HepG2 (cell line): Measurements from ENCODE around the gene KRTAP5-2. TPM values are rescaled to one million over a fixed set of nuclear protein-coding genes. Genes with fewer than 3 reads are reported as not detected.

Experiments
- ATAC-seq: fragments of 200-7000 bp; cut with Tn5 transposase; 3 replicates; pipeline ENCODE4 v1.9.1; 2020; ENCODE audit warnings: mild to moderate bottlenecking, moderate library complexity
- BruUV-seq: library from RNA; stranded (reverse); fragments of 400-500 nt; replicated peaks from 2 replicates; lab custom pipeline; 2021; lab: Mats Ljungman, UMichigan
- CTCF ChIA-PET: fragments of 300-600 bp; formaldehyde crosslinking; extraction: SDS; loops from one replicate; lab custom pipeline; 2021; ENCODE audit warnings: low total read pairs, inconsistent platforms, low intra/inter-chr PET ratio; lab: Yijun Ruan, JAX
- POLR2A ChIA-PET: fragments of 350-600 bp; sonication (Branson Sonifier 250); formaldehyde crosslinking; loops from one replicate; lab custom pipeline; 2020; ENCODE audit warnings: antibody characterized with exemption, inconsistent platforms; lab: Yijun Ruan, JAX
- DNase-seq: peaks from one replicate; pipeline ENCODE4 v3.0.0-alpha.2; 2015; ENCODE audit warnings: low spot score
- FAIRE-seq: peaks from 3 replicates; lab custom pipeline; 2011; peaks lifted over from hg19 to GRCh38; lab: Jason Lieb, UNC
- H2AFZ ChIP-seq: one replicate; pipeline ENCODE4 v1.6.1; 2011; ENCODE audit warnings: low read length, inconsistent platforms
- H3K27ac ChIP-seq: fragments of 300-600 bp; 3 replicates; pipeline ENCODE4 v1.8.0; 2011; ENCODE audit warnings: mixed run types, mild to moderate bottlenecking, mixed read lengths, low read length, inconsistent platforms; ENCODE audit not compliant: insufficient read depth; ENCODE audit errors: extremely low read length
- H3K27me3 ChIP-seq, 2 experiments: fragments of 200-600 bp in 1 of 2; 2 replicates in 1 of 2; 3 replicates in 1 of 2; pipeline versions ENCODE4 v1.6.0 to v1.8.0; 2011; ENCODE audit warnings: low read length in 2 of 2, mild to moderate bottlenecking in 2 of 2, moderate library complexity in 2 of 2, inconsistent platforms in 1 of 2; ENCODE audit not compliant: insufficient read depth in 2 of 2, control insufficient read depth in 1 of 2
- H3K36me3 ChIP-seq, 2 experiments: fragments of 200-600 bp in 1 of 2; replicated peaks in 1 of 2; 2 replicates in 1 of 2; 3 replicates in 1 of 2; pipeline versions ENCODE4 v1.5.1 to v1.8.0; 2011; ENCODE audit warnings: low read length in 2 of 2, inconsistent platforms in 1 of 2; ENCODE audit not compliant: insufficient read depth in 2 of 2, control insufficient read depth in 1 of 2
- H3K4me1 ChIP-seq: 2 replicates; pipeline ENCODE4 v1.5.1; 2012; ENCODE audit warnings: low read length, inconsistent platforms; ENCODE audit not compliant: insufficient read depth
- H3K4me2 ChIP-seq: 2 replicates; pipeline ENCODE4 v1.6.0; 2011; ENCODE audit warnings: low read depth, low read length, inconsistent platforms
- H3K4me3 ChIP-seq, 3 experiments: fragments of 200-600 bp in 1 of 3; sonication (generic), shearing (Covaris generic) in 1 of 3; replicated peaks in 1 of 3; 2 replicates each; pipeline ENCODE4 v1.5.1; 2011 to 2016; ENCODE audit warnings: low read length in 3 of 3, inconsistent platforms in 2 of 3, low read depth in 2 of 3, mild to moderate bottlenecking in 2 of 3, control low read depth in 1 of 3, mixed read lengths in 1 of 3; ENCODE audit not compliant: insufficient read depth in 1 of 3
- H3K79me2 ChIP-seq: one replicate; pipeline ENCODE4 v1.6.1; 2011; ENCODE audit warnings: low read length, inconsistent platforms; ENCODE audit not compliant: insufficient read depth
- H3K9ac ChIP-seq: 2 replicates; pipeline ENCODE4 v1.6.0; 2011; ENCODE audit warnings: mild to moderate bottlenecking, low read depth, low read length, inconsistent platforms; ENCODE audit not compliant: insufficient read depth
- H3K9me3 ChIP-seq: 2 replicates; pipeline ENCODE4 v1.5.1; 2012; ENCODE audit warnings: mild to moderate bottlenecking, low read length
- H4K20me1 ChIP-seq: 2 replicates; pipeline ENCODE4 v1.6.0; 2011; ENCODE audit warnings: inconsistent platforms, mild to moderate bottlenecking, low read length, moderate library complexity; ENCODE audit not compliant: insufficient read depth
- ATRX ChIP-seq: sonication (generic); formaldehyde crosslinking; IDR thresholded peaks from 2 replicates; pipeline ENCODE4 v1.4.0; 2020; ENCODE audit warnings: missing genetic modification reagents, borderline replicate concordance
- EZH2 ChIP-seq: conservative IDR thresholded peaks from 2 replicates; pipeline ENCODE4 v1.6.1; 2012; ENCODE audit warnings: mild to moderate bottlenecking, low read depth, low read length, moderate library complexity
- HNRNPL ChIP-seq: fragments of 200-400 bp; formaldehyde crosslinking; IDR thresholded peaks from 2 replicates; pipeline ENCODE4 v1.6.1; 2017; ENCODE audit warnings: mild to moderate bottlenecking, low read depth, low read length
- WGBS: methylation state at CpG from one replicate; pipeline ENCODE4 v1.1.6; 2017; ENCODE audit warnings: low lambda C conversion rate; 5-methylcytosine and 5-hydroxymethylcytosine counted together
- in situ Hi-C: cut with HindIII; loops from 2 replicates; pipeline ENCODE4 v1.10.0; 2017; ENCODE audit warnings: low pct_unique_long_range_greater_than_20kb; ENCODE audit not compliant: extremely low pct_ligation_motif_present
- intact Hi-C: fragments of 100-400 bp; cut with micrococcal nuclease; formaldehyde crosslinking; loops from one replicate; pipeline ENCODE4 v1.10.0; 2022; ENCODE audit not compliant: unreplicated experiment
- polyA plus RNA-seq, 8 experiments: library from polyadenylated mRNA; depleted of rRNA in 3 of 8; stranded (reverse) in 7 of 8; unstranded in 1 of 8; fragments of >200 nt; fragmentation: Illumina TruSeq in 4 of 8; extraction: Trizol in 4 of 8; gene quantifications; 2 replicates each; pipeline versions ENCODE4 v1.2.1 to v1.2.3, GENCODE V29; 2011 to 2016; ENCODE audit warnings: low read depth in 4 of 8, missing spikeins in 1 of 8, mixed read lengths in 1 of 8; ENCODE audit not compliant: insufficient read depth in 1 of 8
- total RNA-seq, 5 experiments: library from RNA; depleted of rRNA; stranded (reverse); fragments of >200 nt; fragmentation: Illumina TruSeq; extraction: Trizol; gene quantifications; 2 replicates each; pipeline ENCODE4 v1.2.3, GENCODE V29; 2016; ENCODE audit warnings: low read depth in 1 of 5

KRTAP5-2 gene
- total and polyA plus RNA-seq, 2 of the 13 experiments (the other 11 are each of a cell fraction or from before 2014, with no cell fraction given), result not detected

DNA sequence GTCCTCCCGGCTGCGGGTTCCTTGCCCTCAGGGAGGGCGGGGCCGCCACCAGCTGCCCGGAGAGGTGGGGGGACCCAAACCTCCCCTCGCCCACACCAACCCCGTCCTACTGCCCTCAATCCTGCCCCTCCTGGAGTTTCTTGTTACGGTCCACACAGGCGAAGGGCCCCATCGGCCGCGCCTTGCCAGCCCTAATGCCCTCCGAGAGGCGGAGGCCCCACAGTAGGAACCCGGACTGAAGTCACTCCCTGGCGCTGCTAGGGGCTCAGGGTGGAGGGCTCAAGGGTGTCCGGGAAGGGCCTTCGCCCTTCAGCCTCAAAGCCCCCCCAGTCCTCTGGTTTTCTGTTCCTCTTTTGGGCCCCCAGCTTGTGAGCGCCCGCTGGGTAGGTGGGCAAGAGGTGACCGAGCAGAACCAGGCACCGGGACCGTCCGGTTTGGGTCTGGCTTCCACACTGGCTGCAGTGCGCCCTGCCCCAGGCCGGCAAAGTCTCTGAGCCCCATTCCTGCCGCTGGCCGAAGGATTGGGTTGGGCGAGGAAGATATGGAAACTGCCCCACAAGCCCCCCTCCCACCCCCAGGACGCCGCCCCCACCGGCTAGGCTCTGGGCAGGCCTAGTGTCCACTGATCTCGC is 50.5 kb downstream of the KRTAP5-2 start:
- no peak overlapping the region for H3K9ac ChIP-seq
- H3K4me2 ChIP-seq, result peak overlapping the region; percentile 60
- no TSS peak for BruUV-seq
- in situ Hi-C loops, result no loop called here
- H3K9me3 ChIP-seq, result no peaks in the 10 kb centered on the region
- no peaks in the 10 kb centered on the region for H4K20me1 ChIP-seq
- WGBS, result 23% methylated on average over 6 of the region's 33 CpGs
- FAIRE-seq (no peak), DNase-seq (no peak)
- ChIA-PET CTCF (no interaction called here), POLR2A (interaction anchor here (0.7 kb wide), 1 partner anchor 26 kb away, joined by 3 read pairs; no protein-coding TSS in a partner anchor)
- intact Hi-C loops, result loop anchor here (5.0 kb wide), 1 partner anchor 80 kb away; the partner anchor contains the start of gene KRTAP5-5
- no peak overlapping the region for H3K27ac ChIP-seq
- H2AFZ ChIP-seq, result no peak overlapping the region
- no peaks in the 10 kb centered on the region for H3K36me3 ChIP-seq
- H3K4me3 ChIP-seq, result peak overlapping the region in 1 of 3 experiments; percentile 63; a peak in 1 of 6 replicates
- peaks cover 6% of the 10 kb centered on the region for H3K4me1 ChIP-seq
- TF ChIP-seq ATRX (CRISPR knock-in tag), result no peak
- TF ChIP-seq EZH2, result peak; percentile 92; the same call in 1 of the 2 replicates
- TF ChIP-seq HNRNPL, result 0 out of 2 replicates have a peak, but pooled peaks have one; percentile 42
- TF ChIP-seq, all 625 proteins: peak for 2
- Histone ChIP-seq H3K79me2 (no peaks in the 10 kb centered on the region), H3K27me3 (peaks cover 29 to 59% of the 10 kb centered on the region in 2 experiments; a peak in 4 of 5 replicates)
- ATAC-seq, result peak; percentile 9; the same call in 1 of the 3 replicates

Other genes with a start within 250 kb of the KRTAP5-2 start
- 0.84 and 1.1 TPM in 2 replicates for gene BRSK2, start 208.4 kb downstream of the KRTAP5-2 start, total RNA-seq (2016; rRNA removed; fragmentation: Illumina TruSeq; extraction: Trizol)
- 0.74 and 2.3 TPM in 2 replicates for gene BRSK2, start 208.4 kb downstream of the KRTAP5-2 start, polyA plus RNA-seq (2011; rRNA removed)
- 21.8 and 22.3 TPM in 2 replicates for gene MOB2, start 111.5 kb downstream of the KRTAP5-2 start, total RNA-seq (2016; rRNA removed; fragmentation: Illumina TruSeq; extraction: Trizol)
- gene MOB2, start 111.5 kb downstream of the KRTAP5-2 start, polyA plus RNA-seq (2011; rRNA removed), result 27.7 and 37.6 TPM in 2 replicates
- 0.95 and 1.8 TPM in 2 replicates for gene DUSP8, start 26.0 kb downstream of the KRTAP5-2 start, total RNA-seq (2016; rRNA removed; fragmentation: Illumina TruSeq; extraction: Trizol)
- 8.0 and 15.4 TPM in 2 replicates for gene DUSP8, start 26.0 kb downstream of the KRTAP5-2 start, polyA plus RNA-seq (2011; rRNA removed)
- not detected in 2 replicates for gene KRTAP5-1, start 13.0 kb downstream of the KRTAP5-2 start, total RNA-seq (2016; rRNA removed; fragmentation: Illumina TruSeq; extraction: Trizol)
- not detected in 2 replicates for gene KRTAP5-1, start 13.0 kb downstream of the KRTAP5-2 start, polyA plus RNA-seq (2011; rRNA removed)
- not detected in 2 replicates for gene KRTAP5-3, start 10.2 kb upstream of the KRTAP5-2 start, total RNA-seq (2016; rRNA removed; fragmentation: Illumina TruSeq; extraction: Trizol)
- not detected in 2 replicates for gene KRTAP5-3, start 10.2 kb upstream of the KRTAP5-2 start, polyA plus RNA-seq (2011; rRNA removed)
- not detected in 2 replicates for gene KRTAP5-4, start 23.8 kb upstream of the KRTAP5-2 start, total RNA-seq (2016; rRNA removed; fragmentation: Illumina TruSeq; extraction: Trizol)
- gene KRTAP5-4, start 23.8 kb upstream of the KRTAP5-2 start, polyA plus RNA-seq (2011; rRNA removed), result not detected in 2 replicates
- not detected in 2 replicates for gene KRTAP5-5, start 31.5 kb upstream of the KRTAP5-2 start, total RNA-seq (2016; rRNA removed; fragmentation: Illumina TruSeq; extraction: Trizol)
- not detected in 2 replicates for gene KRTAP5-5, start 31.5 kb upstream of the KRTAP5-2 start, polyA plus RNA-seq (2011; rRNA removed)
- gene KRTAP5-6, start 98.9 kb upstream of the KRTAP5-2 start, total RNA-seq (2016; rRNA removed; fragmentation: Illumina TruSeq; extraction: Trizol), result not detected in 2 replicates
- gene KRTAP5-6, start 98.9 kb upstream of the KRTAP5-2 start, polyA plus RNA-seq (2011; rRNA removed), result not detected in 2 replicates
- gene IFITM10, start 152.3 kb upstream of the KRTAP5-2 start, total RNA-seq (2016; rRNA removed; fragmentation: Illumina TruSeq; extraction: Trizol), result 0.09 TPM in 1 of 2 replicates, not detected in the other
- 0.13 and 0.22 TPM in 2 replicates for gene IFITM10, start 152.3 kb upstream of the KRTAP5-2 start, polyA plus RNA-seq (2011; rRNA removed)
- gene CTSD, start 165.6 kb upstream of the KRTAP5-2 start, total RNA-seq (2016; rRNA removed; fragmentation: Illumina TruSeq; extraction: Trizol), result 41.6 and 143 TPM in 2 replicates
- gene CTSD, start 165.6 kb upstream of the KRTAP5-2 start, polyA plus RNA-seq (2011; rRNA removed), result 230 and 408 TPM in 2 replicates
- gene SYT8, start 236.7 kb upstream of the KRTAP5-2 start, total RNA-seq (2016; rRNA removed; fragmentation: Illumina TruSeq; extraction: Trizol), result 0.60 TPM in 1 of 2 replicates, not detected in the other
- 2.1 and 2.3 TPM in 2 replicates for gene SYT8, start 236.7 kb upstream of the KRTAP5-2 start, polyA plus RNA-seq (2011; rRNA removed)
- 7.2 and 8.5 TPM in 2 replicates for gene TNNI2, start 240.7 kb upstream of the KRTAP5-2 start, total RNA-seq (2016; rRNA removed; fragmentation: Illumina TruSeq; extraction: Trizol)
- 12.0 and 21.2 TPM in 2 replicates for gene TNNI2, start 240.7 kb upstream of the KRTAP5-2 start, polyA plus RNA-seq (2011; rRNA removed)